HG03460 (cell line): ENCODE data around the gene NOXA1.
"Not testable (repeated sequence)": the region's sequence is repeated elsewhere in the genome, so short reads cannot be mapped to it uniquely, and the experiment has no call there.

Experiments used
- ATAC-seq: cut with Tn5 transposase; IDR thresholded peaks from one replicate; pipeline ENCODE4 v1.9.1; 2021; ENCODE audit not compliant: unreplicated experiment

Gene NOXA1

GRCh38 chr9:137422604-137423513 is at the start of gene NOXA1, which contains the start of gene EXD3:
NOXA1 (plus strand) TSS chr9:137423393; CDS start chr9:137423530, 137 bp downstream.
EXD3 (minus strand) TSS chr9:137423162; CDS start chr9:137395357, 27,805 bp downstream.
- peak; percentile 81 for ATAC-seq

DNA sequence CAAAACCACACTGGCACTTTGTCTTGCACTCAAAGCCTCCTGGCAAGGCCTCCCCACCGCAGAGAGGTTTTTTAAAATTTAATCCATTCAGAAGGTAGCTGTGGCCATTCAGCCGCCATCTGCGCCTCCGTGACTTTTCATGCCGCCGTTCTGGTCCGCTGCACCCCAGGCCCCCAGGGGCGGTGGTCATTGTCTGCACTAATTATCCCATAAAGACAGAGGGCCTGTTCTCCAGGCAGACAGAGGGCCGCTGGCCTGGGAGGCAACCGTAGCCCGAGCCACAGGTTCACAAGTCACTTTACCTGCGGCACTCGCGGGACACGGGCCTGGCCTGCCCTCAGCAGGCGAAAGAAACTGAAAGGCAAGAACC is 49.6 kb upstream of the NOXA1 start:
- ATAC-seq = no peak

DNA sequence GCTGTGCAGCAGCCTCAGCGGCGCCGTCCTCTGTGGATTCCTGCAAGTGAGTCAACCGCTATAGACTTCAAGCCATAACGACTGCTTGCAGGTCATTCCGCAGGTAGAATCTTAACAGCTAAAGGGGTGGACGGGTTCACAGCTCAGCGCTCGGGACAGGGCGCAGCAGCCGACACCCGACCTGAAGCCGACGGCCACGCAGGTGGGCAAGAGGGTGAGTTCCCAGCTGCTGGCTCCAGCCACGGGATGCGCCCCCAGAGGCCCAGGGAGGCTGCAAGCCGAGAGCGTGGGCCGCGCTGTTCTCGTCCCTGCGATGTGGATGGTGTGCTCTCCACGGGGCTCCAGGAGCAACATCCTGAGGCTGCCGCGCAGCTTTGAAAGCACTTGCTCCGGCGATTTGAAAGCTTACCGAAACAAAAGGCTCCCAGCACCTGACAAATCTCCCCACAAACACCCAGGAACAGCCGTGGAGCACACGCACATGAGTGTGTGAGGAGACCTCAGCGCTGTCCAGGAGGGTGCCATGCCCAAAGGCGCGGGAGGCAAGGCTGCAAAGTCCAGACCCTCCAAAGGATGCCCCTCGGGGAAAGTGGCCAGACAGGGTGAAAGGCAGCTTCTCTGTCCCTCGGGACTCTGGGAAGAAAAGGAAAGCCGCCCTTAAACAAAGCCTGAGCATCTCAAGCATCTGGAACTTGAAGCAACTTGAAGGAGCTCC is 48.9 kb upstream of the NOXA1 start:
- no peak for ATAC-seq

GRCh38 chr9:137375321-137376058 is 47.7 kb upstream of the NOXA1 start:
- ATAC-seq = no peak

- no peak for ATAC-seq
Measured at GRCh38 chr9:137376386-137376785, 46.8 kb upstream of the NOXA1 start.

GRCh38 chr9:137378688-137379410 is 44.3 kb upstream of the NOXA1 start:
- not testable (repeated sequence) for ATAC-seq

- ATAC-seq = no peak
Measured at GRCh38 chr9:137379761-137380161, 43.4 kb upstream of the NOXA1 start.

- ATAC-seq = no peak
Measured at GRCh38 chr9:137380171-137380570, 43.0 kb upstream of the NOXA1 start.

- ATAC-seq = no peak
Measured at GRCh38 chr9:137380606-137381005, 42.6 kb upstream of the NOXA1 start.

GRCh38 chr9:137381501-137382443 is 41.4 kb upstream of the NOXA1 start:
- no peak for ATAC-seq

DNA sequence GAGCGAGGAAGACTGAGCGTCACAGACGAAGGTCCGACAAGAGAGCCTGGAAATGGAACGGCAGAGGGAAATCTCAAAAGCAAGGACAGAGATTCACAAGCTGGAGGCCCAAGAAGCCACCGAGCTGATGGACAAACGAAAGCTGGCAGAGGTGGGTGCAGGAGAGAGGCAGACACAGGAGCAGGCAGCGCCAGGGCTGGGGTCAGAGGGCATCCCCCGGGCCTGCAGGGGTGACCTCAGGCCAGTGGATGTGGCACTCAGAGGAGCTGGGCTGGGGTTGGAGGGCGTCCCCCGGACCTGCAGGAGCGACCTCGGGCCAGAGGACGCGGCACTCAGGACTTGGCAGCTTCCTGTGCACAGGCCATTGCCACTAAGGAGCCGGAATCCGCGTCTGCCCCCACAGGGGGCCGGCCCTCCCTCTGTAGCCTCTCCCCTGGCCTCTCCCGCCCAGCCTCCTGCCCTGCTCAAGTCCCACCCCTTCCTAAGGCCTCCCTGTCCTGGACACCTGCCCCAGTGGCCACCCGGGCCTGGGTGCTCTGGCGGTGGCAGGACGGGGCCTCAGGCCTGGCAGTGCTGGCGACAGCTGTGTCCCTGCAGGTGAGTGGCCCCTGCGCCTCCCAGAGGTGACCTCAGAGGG is 40.6 kb upstream of the NOXA1 start:
- ATAC-seq = no peak

DNA sequence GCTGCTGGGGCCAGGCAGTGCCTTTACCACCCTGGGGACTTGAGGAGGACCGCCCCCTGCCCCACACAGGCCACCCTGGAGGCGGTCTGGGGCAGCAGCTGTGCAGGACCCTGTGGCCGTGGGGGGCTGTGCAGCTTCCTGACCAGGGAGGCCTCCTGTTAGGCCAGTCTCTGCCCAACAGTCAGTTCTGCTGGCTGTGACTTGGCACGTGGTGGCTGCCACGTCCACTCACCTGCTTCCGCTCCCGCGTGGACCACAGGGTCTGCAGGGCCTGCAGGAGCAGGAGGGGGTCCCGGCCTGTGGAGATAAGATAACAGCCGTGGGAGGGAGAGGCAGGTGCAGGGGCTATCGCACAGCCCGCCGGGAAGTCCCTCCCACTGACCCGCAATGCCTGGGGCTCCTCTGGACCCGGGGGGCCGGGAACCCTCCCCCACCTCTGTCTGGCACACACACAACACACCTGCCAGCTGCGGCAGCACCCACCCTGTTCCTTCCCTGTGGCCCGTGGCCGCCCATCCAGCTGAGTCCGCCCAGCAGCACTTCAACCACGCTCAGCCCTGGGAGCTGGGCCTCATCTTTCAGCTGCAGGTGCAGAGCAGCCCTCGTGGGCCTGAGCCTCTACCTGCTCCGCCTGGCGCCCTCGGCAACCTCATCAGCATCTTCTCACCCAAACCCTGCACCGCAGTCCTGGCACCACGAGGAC is 40.0 kb upstream of the NOXA1 start:
- ATAC-seq = no peak

DNA sequence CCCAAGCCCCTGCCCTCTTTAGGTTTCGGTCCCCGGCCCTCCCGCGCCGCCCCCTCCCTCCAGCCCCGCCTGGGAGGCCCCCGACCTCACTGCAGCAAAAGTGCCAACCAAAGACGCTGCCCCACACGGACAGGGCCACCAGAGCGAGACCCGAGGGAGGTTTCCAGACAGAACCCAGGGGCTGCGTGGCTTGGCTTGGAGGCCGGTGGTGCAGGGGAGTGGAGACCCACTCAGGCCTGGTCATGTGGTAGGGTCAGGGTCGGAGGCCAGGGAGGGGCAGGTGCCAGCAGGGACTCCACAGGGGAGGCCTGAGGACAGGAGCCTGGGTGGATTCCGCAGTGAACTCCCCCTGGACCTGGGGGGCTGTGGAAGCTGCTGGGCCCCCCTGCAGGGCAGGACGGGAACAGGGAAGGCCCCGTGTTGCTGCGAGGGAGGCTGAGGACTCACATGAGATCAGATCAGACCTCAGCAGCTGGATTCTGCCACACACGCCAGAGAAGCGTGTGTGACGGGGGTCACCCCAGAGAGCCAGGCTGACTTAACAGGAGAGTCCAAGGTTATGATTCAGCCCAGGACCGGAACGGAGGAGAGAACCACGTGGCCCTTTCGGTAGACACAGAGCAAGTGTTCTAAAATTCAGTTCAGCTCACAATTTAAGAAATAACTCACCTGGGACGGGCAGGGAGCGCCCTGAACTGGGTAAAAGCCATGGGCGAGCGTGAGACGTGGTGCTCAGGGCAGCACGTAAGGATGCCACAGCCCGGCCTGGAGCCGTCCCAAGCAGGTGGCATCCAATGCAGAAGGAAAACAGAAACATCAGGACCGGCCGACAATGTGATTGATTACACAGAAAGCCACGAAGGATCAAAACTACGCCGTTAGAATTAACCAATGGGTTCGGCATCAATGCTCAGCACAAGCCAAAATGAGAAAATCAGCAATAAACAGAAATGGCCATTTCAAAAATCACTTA is 39.1 kb upstream of the NOXA1 start:
- no peak for ATAC-seq

GRCh38 chr9:137385061-137385655 is 38.0 kb upstream of the NOXA1 start:
- no peak for ATAC-seq

DNA sequence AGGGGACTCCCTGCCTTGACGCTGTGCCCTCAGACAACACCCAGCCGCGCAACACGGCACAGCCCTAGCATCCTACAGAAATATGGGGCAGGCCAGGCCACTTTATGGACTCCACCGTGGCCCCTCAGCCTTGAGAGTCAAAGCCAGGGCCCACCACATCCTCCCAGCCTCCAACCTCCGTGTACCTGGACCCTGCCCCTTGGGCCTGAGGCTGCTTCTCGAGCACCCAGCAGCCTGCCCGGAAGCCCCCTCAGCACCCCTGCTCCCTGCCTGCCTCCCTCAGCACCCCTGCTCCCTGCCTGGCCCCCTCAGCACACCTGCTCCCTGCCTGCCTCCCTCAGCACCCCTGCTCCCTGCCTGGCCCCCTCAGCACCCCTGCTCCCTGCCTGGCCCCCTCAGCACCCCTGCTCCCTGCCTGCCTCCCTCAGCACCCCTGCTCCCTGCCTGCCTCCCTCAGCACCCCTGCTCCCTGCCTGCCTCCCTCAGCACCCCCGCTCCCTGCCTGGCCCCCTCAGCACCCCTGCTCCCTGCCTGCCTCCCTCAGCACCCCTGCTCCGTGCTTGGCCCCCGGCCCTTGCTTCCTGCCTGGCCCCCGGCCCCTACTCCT is 36.6 kb upstream of the NOXA1 start:
- not testable (repeated sequence) for ATAC-seq

- no peak for ATAC-seq
Measured at GRCh38 chr9:137387114-137387890, 35.9 kb upstream of the NOXA1 start.
